PFSK-1 (cell line): ENCODE results near the gene TWNK.

ENCODE experiments used
- FOXP2 ChIP-seq: optimal IDR thresholded peaks from 2 replicates; pipeline ENCODE3; 2011; ENCODE audit warnings: borderline replicate concordance, control low read depth, inconsistent platforms; ENCODE audit not compliant: insufficient read depth; ENCODE audit errors: extremely low read length, extremely low read depth
- POLR2AphosphoS5 ChIP-seq: IDR thresholded peaks from 2 replicates; pipeline ENCODE4 v1.6.1; 2012; ENCODE audit warnings: low read depth, mild to moderate bottlenecking, control low read depth, low read length, moderate library complexity
- SIN3A ChIP-seq: IDR thresholded peaks from 2 replicates; pipeline ENCODE4 v1.6.1; 2012; ENCODE audit warnings: mild to moderate bottlenecking, low read length, moderate library complexity, borderline replicate concordance; ENCODE audit not compliant: insufficient read depth
- TAF1 ChIP-seq: IDR thresholded peaks from 2 replicates; pipeline ENCODE4 v1.6.1; 2012; ENCODE audit warnings: low read length, control low read depth, borderline replicate concordance; ENCODE audit not compliant: insufficient read depth
- TF ChIP-seq, protein P1 (sequence below), 2 experiments: IDR thresholded peaks; 2 replicates each; pipeline versions ENCODE4 v1.6.1 to v1.8.0; 2011 to 2012; ENCODE audit warnings: low read depth in 2 of 2, low read length in 2 of 2, control low read depth in 1 of 2, inconsistent platforms in 1 of 2, mild to moderate bottlenecking in 1 of 2, moderate library complexity in 1 of 2; ENCODE audit not compliant: insufficient read depth in 1 of 2

The TWNK gene

DNA sequence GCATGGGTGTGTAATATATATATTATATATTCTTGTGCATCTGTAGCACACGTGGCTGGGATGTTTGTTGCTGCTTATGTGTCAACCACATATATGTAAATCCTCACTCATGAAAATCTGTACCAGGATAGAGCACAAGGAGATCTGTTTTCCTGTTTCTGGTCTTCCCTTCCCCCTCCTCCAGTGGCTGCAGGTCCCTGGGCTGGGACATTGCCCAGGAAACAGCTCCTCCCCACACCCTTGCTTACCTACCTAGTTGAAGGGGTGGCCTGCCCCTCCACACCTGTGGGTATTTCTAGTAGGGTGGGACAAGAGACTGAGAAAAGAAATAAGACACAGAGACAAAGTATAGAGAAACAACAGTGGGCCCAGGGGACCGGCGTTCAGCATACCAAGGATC lies 45.9 kb downstream of the TWNK start:
- TF ChIP-seq, protein P1, sequence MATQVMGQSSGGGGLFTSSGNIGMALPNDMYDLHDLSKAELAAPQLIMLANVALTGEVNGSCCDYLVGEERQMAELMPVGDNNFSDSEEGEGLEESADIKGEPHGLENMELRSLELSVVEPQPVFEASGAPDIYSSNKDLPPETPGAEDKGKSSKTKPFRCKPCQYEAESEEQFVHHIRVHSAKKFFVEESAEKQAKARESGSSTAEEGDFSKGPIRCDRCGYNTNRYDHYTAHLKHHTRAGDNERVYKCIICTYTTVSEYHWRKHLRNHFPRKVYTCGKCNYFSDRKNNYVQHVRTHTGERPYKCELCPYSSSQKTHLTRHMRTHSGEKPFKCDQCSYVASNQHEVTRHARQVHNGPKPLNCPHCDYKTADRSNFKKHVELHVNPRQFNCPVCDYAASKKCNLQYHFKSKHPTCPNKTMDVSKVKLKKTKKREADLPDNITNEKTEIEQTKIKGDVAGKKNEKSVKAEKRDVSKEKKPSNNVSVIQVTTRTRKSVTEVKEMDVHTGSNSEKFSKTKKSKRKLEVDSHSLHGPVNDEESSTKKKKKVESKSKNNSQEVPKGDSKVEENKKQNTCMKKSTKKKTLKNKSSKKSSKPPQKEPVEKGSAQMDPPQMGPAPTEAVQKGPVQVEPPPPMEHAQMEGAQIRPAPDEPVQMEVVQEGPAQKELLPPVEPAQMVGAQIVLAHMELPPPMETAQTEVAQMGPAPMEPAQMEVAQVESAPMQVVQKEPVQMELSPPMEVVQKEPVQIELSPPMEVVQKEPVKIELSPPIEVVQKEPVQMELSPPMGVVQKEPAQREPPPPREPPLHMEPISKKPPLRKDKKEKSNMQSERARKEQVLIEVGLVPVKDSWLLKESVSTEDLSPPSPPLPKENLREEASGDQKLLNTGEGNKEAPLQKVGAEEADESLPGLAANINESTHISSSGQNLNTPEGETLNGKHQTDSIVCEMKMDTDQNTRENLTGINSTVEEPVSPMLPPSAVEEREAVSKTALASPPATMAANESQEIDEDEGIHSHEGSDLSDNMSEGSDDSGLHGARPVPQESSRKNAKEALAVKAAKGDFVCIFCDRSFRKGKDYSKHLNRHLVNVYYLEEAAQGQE (IDR thresholded peaks at IDR 0.05; ENCODE audit: insufficient read depth in 1 of 2, low read depth in 2 of 2, low read length in 2 of 2): no peak
- TF ChIP-seq TAF1 (no peak), FOXP2 (no peak), SIN3A (no peak), POLR2AphosphoS5 (no peak)

DNA sequence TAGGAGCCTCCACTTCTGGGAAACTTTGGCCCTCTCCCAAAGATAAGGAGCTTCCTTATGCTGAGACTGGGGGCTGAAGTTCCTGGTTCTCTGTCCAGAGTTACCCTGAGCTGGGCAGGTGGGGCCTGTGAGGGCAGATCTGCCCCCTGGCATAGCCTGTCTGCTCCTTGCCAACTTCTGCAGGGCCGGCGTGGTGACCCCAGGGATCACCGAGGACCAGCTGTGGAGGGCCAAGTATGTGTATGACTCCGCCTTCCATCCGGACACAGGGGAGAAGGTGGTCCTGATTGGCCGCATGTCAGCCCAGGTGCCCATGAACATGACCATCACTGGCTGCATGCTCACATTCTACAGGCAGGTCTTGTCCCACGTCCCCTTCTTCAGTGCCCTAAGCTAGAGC lies 48.0 kb downstream of the TWNK start:
- TF ChIP-seq TAF1 (no peak), POLR2AphosphoS5 (no peak), FOXP2 (no peak), SIN3A (no peak)
- TF ChIP-seq, protein P1 (IDR thresholded peaks at IDR 0.05; ENCODE audit: insufficient read depth in 1 of 2, low read depth in 2 of 2, low read length in 2 of 2): no peak

DNA sequence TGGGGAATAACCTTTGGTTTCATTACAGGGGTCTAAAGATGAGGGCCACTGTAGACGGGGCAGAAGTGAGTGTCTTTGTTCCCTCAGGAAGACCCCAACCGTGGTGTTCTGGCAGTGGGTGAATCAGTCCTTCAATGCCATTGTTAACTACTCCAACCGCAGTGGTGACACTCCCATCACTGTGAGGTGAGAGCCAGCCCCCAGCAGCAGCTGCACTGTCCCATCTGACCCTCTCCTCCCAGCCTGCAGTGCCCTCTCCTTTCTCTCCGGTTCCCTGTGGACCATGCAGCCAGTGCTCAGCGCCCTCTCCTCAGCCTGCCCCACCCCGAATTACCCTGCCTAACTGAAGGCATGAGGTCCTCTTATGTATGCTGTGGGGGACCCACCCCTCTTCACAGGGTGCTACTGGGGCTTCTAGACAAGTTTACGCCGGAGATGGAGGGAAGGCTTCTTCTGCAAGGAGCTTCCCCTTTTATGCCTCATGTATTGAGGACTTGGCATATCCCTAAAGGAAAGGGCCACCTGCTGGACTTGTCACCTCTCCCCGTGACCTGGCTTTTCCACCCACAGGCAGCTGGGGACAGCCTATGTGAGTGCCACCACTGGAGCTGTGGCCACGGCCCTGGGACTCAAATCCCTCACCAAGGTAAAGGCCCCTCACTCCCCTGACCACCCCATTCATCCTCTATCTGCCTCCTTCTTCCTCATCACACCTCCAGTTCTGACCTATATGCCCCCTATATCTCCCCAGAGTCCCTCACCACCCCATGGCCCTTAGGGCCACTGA lies 48.8 kb downstream of the TWNK start:
- TF ChIP-seq POLR2AphosphoS5: no peak
- TF ChIP-seq SIN3A: no peak
- TF ChIP-seq, protein P1 (IDR thresholded peaks at IDR 0.05; ENCODE audit: insufficient read depth in 1 of 2, low read depth in 2 of 2, low read length in 2 of 2): no peak

DNA sequence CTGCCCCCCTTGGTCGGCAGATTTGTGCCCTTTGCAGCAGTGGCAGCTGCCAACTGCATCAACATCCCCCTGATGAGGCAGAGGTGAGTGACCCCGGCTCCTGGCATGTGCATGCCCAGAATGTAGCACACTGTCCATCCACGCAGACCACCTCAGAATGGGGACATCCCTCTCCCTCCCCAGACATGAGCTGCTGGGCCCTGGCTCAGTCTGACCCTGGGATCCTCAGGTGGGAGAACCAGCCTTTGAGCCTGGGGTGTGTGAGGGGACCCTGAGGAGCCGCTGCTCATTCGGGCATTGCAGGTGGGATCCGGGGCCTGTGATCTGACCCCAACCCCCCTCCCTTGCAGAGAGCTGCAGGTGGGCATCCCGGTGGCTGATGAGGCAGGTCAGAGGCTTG lies 49.4 kb downstream of the TWNK start:
- TF ChIP-seq, protein P1 (IDR thresholded peaks at IDR 0.05; ENCODE audit: insufficient read depth in 1 of 2, low read depth in 2 of 2, low read length in 2 of 2): no peak
- no peak for TF ChIP-seq TAF1
- TF ChIP-seq FOXP2: no peak
- TF ChIP-seq SIN3A: no peak
- TF ChIP-seq POLR2AphosphoS5: no peak
